ENCODE data around the gene MAPT. TPM values are rescaled to one million over a fixed set of nuclear protein-coding genes. Genes with fewer than 3 reads are reported as not detected.
A peak's percentile ranks its signal among the peaks of the same experiment; 100 is the strongest.

MAPT gene
- total RNA-seq, 1 donor from 2014 or later: 1.1 TPM

- H3K27me3 Mint-ChIP-seq (ENCODE audit: low read depth): peaks cover 68% of the 10 kb centered on the region
- peak; percentile 10 for DNase-seq (ENCODE audit: low spot score)
- H3K27ac Mint-ChIP-seq: no peak overlapping the region
- H3K36me3 Mint-ChIP-seq (ENCODE audit: low read depth): no peaks in the 10 kb centered on the region
- no peaks in the 10 kb centered on the region for H3K9me3 Mint-ChIP-seq
- H3K4me1 Mint-ChIP-seq (ENCODE audit: low read depth): peaks cover 4% of the 10 kb centered on the region
- intact Hi-C loops (cut with micrococcal nuclease): no loop called here
- H3K4me3 Mint-ChIP-seq (ENCODE audit: low read depth): peak overlapping the region; percentile 76
These were observed 1.1 kb downstream of the MAPT start for GRCh38 chr17:45895304-45895968.

GRCh38 chr17:45895969-45896785 is 1.8 kb downstream of the MAPT start:
- Mint-ChIP-seq H3K4me3 (ENCODE audit: low read depth) (peak overlapping the region; percentile 58), H3K27me3 (ENCODE audit: low read depth) (peaks cover 64% of the 10 kb centered on the region), H3K4me1 (ENCODE audit: low read depth) (peaks cover 4% of the 10 kb centered on the region), H3K36me3 (ENCODE audit: low read depth) (no peaks in the 10 kb centered on the region), H3K27ac (no peak overlapping the region), H3K9me3 (no peaks in the 10 kb centered on the region)
- DNase-seq (ENCODE audit: low spot score): no peak
- intact Hi-C loops (cut with micrococcal nuclease): no loop called here

GRCh38 chr17:45896803-45897693 is 2.7 kb downstream of the MAPT start:
- peaks cover 3% of the 10 kb centered on the region for H3K4me1 Mint-ChIP-seq (ENCODE audit: low read depth)
- H3K27me3 Mint-ChIP-seq (ENCODE audit: low read depth): peaks cover 57% of the 10 kb centered on the region
- no peaks in the 10 kb centered on the region for H3K9me3 Mint-ChIP-seq
- H3K4me3 Mint-ChIP-seq (ENCODE audit: low read depth): no peak overlapping the region
- DNase-seq (ENCODE audit: low spot score): no peak
- intact Hi-C loops (cut with micrococcal nuclease): no loop called here
- H3K36me3 Mint-ChIP-seq (ENCODE audit: low read depth): no peaks in the 10 kb centered on the region
- H3K27ac Mint-ChIP-seq: no peak overlapping the region

GRCh38 chr17:45900136-45900535 is 5.8 kb downstream of the MAPT start:
- no peaks in the 10 kb centered on the region for H3K36me3 Mint-ChIP-seq (ENCODE audit: low read depth)
- H3K4me1 Mint-ChIP-seq (ENCODE audit: low read depth): no peaks in the 10 kb centered on the region
- DNase-seq (ENCODE audit: low spot score): no peak
- no peak overlapping the region for H3K4me3 Mint-ChIP-seq (ENCODE audit: low read depth)
- intact Hi-C loops (cut with micrococcal nuclease): loop anchor here (10.0 kb wide), 1 partner anchor 155 kb away; no protein-coding TSS in a partner anchor
- H3K9me3 Mint-ChIP-seq: no peaks in the 10 kb centered on the region
- no peak overlapping the region for H3K27ac Mint-ChIP-seq
- peaks cover 52% of the 10 kb centered on the region for H3K27me3 Mint-ChIP-seq (ENCODE audit: low read depth)

GRCh38 chr17:45900723-45901415 is 6.5 kb downstream of the MAPT start:
- H3K27ac Mint-ChIP-seq: no peak overlapping the region
- DNase-seq (ENCODE audit: low spot score): no peak
- H3K9me3 Mint-ChIP-seq: no peaks in the 10 kb centered on the region
- no peaks in the 10 kb centered on the region for H3K36me3 Mint-ChIP-seq (ENCODE audit: low read depth)
- intact Hi-C loops (cut with micrococcal nuclease): loop anchor here (10.0 kb wide), 1 partner anchor 154 kb away; no protein-coding TSS in a partner anchor
- peaks cover 47% of the 10 kb centered on the region for H3K27me3 Mint-ChIP-seq (ENCODE audit: low read depth)
- H3K4me1 Mint-ChIP-seq (ENCODE audit: low read depth): peaks cover 3% of the 10 kb centered on the region
- no peak overlapping the region for H3K4me3 Mint-ChIP-seq (ENCODE audit: low read depth)

GRCh38 chr17:45902892-45903346 is 8.6 kb downstream of the MAPT start:
- no peak for DNase-seq (ENCODE audit: low spot score)
- Mint-ChIP-seq H3K27ac (no peak overlapping the region), H3K4me1 (ENCODE audit: low read depth) (peaks cover 17% of the 10 kb centered on the region), H3K9me3 (no peaks in the 10 kb centered on the region), H3K27me3 (ENCODE audit: low read depth) (peaks cover 35% of the 10 kb centered on the region), H3K36me3 (ENCODE audit: low read depth) (no peaks in the 10 kb centered on the region), H3K4me3 (ENCODE audit: low read depth) (no peak overlapping the region)
- intact Hi-C loops (cut with micrococcal nuclease): loop anchor here (10.0 kb wide), 1 partner anchor 152 kb away; no protein-coding TSS in a partner anchor

GRCh38 chr17:45904866-45905265 is 10.5 kb downstream of the MAPT start:
- intact Hi-C loops (cut with micrococcal nuclease): loop anchor here (5.0 to 10.0 kb wide), 2 partner anchors 42 to 150 kb away; no protein-coding TSS in a partner anchor
- no peak for DNase-seq (ENCODE audit: low spot score)
- H3K27me3 Mint-ChIP-seq (ENCODE audit: low read depth): peaks cover 15% of the 10 kb centered on the region
- no peaks in the 10 kb centered on the region for H3K36me3 Mint-ChIP-seq (ENCODE audit: low read depth)
- H3K4me1 Mint-ChIP-seq (ENCODE audit: low read depth): peaks cover 26% of the 10 kb centered on the region
- H3K9me3 Mint-ChIP-seq: no peaks in the 10 kb centered on the region
- H3K4me3 Mint-ChIP-seq (ENCODE audit: low read depth): no peak overlapping the region
- H3K27ac Mint-ChIP-seq: no peak overlapping the region

- no peak for DNase-seq (ENCODE audit: low spot score)
- Mint-ChIP-seq H3K36me3 (ENCODE audit: low read depth) (no peaks in the 10 kb centered on the region), H3K27ac (no peak overlapping the region), H3K4me3 (ENCODE audit: low read depth) (no peak overlapping the region), H3K4me1 (ENCODE audit: low read depth) (peaks cover 26% of the 10 kb centered on the region), H3K27me3 (ENCODE audit: low read depth) (peaks cover 10% of the 10 kb centered on the region), H3K9me3 (no peaks in the 10 kb centered on the region)
- intact Hi-C loops (cut with micrococcal nuclease): loop anchor here (5.0 to 10.0 kb wide), 2 partner anchors 41 to 149 kb away; no protein-coding TSS in a partner anchor
These were observed 11.5 kb downstream of the MAPT start for GRCh38 chr17:45905814-45906213.

GRCh38 chr17:45906237-45906636 is 11.9 kb downstream of the MAPT start:
- Mint-ChIP-seq H3K27ac (no peak overlapping the region), H3K4me3 (ENCODE audit: low read depth) (no peak overlapping the region)
- intact Hi-C loops (cut with micrococcal nuclease): loop anchor here (5.0 to 10.0 kb wide), 2 partner anchors 41 to 149 kb away; no protein-coding TSS in a partner anchor

GRCh38 chr17:45906927-45907622 is 12.7 kb downstream of the MAPT start:
- intact Hi-C loops (cut with micrococcal nuclease): loop anchor here (5.0 to 10.0 kb wide), 2 partner anchors 40 to 148 kb away; no protein-coding TSS in a partner anchor
- Mint-ChIP-seq H3K27me3 (ENCODE audit: low read depth) (peaks cover 10% of the 10 kb centered on the region), H3K4me1 (ENCODE audit: low read depth) (peaks cover 26% of the 10 kb centered on the region), H3K4me3 (ENCODE audit: low read depth) (no peak overlapping the region), H3K27ac (no peak overlapping the region), H3K9me3 (peaks cover 3% of the 10 kb centered on the region), H3K36me3 (ENCODE audit: low read depth) (peaks cover under 1% of the 10 kb centered on the region)
- DNase-seq (ENCODE audit: low spot score): no peak

More at GRCh38 chr17:45906237-45906636, 11.9 kb downstream of the MAPT start:
- H3K9me3 Mint-ChIP-seq: no peaks in the 10 kb centered on the region
- DNase-seq (ENCODE audit: low spot score): no peak
- peaks cover 11% of the 10 kb centered on the region for H3K27me3 Mint-ChIP-seq (ENCODE audit: low read depth)
- peaks cover 26% of the 10 kb centered on the region for H3K4me1 Mint-ChIP-seq (ENCODE audit: low read depth)
- H3K36me3 Mint-ChIP-seq (ENCODE audit: low read depth): no peaks in the 10 kb centered on the region

- H3K27me3 Mint-ChIP-seq (ENCODE audit: low read depth): peaks cover 6% of the 10 kb centered on the region
- peaks cover 3% of the 10 kb centered on the region for H3K36me3 Mint-ChIP-seq (ENCODE audit: low read depth)
- H3K4me3 Mint-ChIP-seq (ENCODE audit: low read depth): no peak overlapping the region
- DNase-seq (ENCODE audit: low spot score): no peak
- intact Hi-C loops (cut with micrococcal nuclease): loop anchor here (5.0 to 10.0 kb wide), 2 partner anchors 39 to 147 kb away; no protein-coding TSS in a partner anchor
- peaks cover 8% of the 10 kb centered on the region for H3K9me3 Mint-ChIP-seq
- H3K27ac Mint-ChIP-seq: no peak overlapping the region
- peaks cover 26% of the 10 kb centered on the region for H3K4me1 Mint-ChIP-seq (ENCODE audit: low read depth)
These were observed 13.5 kb downstream of the MAPT start for GRCh38 chr17:45907750-45908395.
